OCI-LY3 (cell line): ENCODE results near the gene AKAP9.

Experiments used
- H2AFZ ChIP-seq: fragments of 200-600, 300-600 bp; shearing (Covaris generic); 2 replicates; pipeline ENCODE4 v1.6.0; 2014; ENCODE audit warnings: antibody characterized with exemption, low read depth, low read length
- H3K27ac ChIP-seq: fragments of 200-600, 300-600 bp; sonication (generic); 2 replicates; pipeline ENCODE4 v1.5.1; 2014; ENCODE audit warnings: mild to moderate bottlenecking, low read length, moderate library complexity, mixed read lengths
- H3K27me3 ChIP-seq: fragments of 200-600, 300-600 bp; sonication (generic); 2 replicates; pipeline ENCODE4 v1.6.1; 2014; ENCODE audit warnings: low read depth, low read length, mixed read lengths
- H3K36me3 ChIP-seq: fragments of 200-600, 300-600 bp; sonication (generic); replicated peaks from 2 replicates; pipeline ENCODE3; 2014; ENCODE audit warnings: low read depth, low read length, mixed read lengths
- H3K4me1 ChIP-seq: fragments of 300-600, 200-600 bp; sonication (generic); 2 replicates; pipeline ENCODE4 v1.6.1; 2014; ENCODE audit warnings: low read length, mixed read lengths
- H3K4me2 ChIP-seq: fragments of 200-600, 300-600 bp; sonication (generic); 2 replicates; pipeline ENCODE4 v1.6.1; 2014; ENCODE audit warnings: low read length, mixed read lengths
- H3K4me3 ChIP-seq: fragments of 300-600, 200-600 bp; sonication (generic); 2 replicates; pipeline ENCODE4 v1.5.1; 2014; ENCODE audit warnings: antibody characterized with exemption, mild to moderate bottlenecking, low read length, moderate library complexity
- H3K79me2 ChIP-seq: fragments of 300-600, 200-600 bp; shearing (Covaris generic); 2 replicates; pipeline ENCODE4 v1.6.1; 2014; ENCODE audit warnings: mild to moderate bottlenecking, low read length, mixed read lengths
- H3K9ac ChIP-seq: fragments of 300-600, 200-600 bp; shearing (Covaris generic); 2 replicates; pipeline ENCODE4 v1.6.0; 2014; ENCODE audit warnings: mild to moderate bottlenecking, low read length, moderate library complexity
- H3K9me3 ChIP-seq: fragments of 200-600, 300-600 bp; shearing (Covaris generic); 2 replicates; pipeline ENCODE4 v1.6.1; 2014; ENCODE audit warnings: low read length, mixed read lengths; ENCODE audit not compliant: insufficient read depth
- H4K20me1 ChIP-seq: fragments of 200-600, 300-600 bp; sonication (generic); 2 replicates; pipeline ENCODE4 v1.6.1; 2016; ENCODE audit warnings: low read length, mixed read lengths; ENCODE audit not compliant: insufficient read depth
- EZH2phosphoT487 ChIP-seq: fragments of 200-600 bp; shearing (Covaris generic); IDR thresholded peaks from 2 replicates; pipeline ENCODE4 v1.6.1; 2018; ENCODE audit warnings: antibody characterized with exemption, mixed run types, low read depth
- TF ChIP-seq, protein P1 (sequence below): fragments of 200-600, 300-600 bp; sonication (generic); IDR thresholded peaks from 2 replicates; pipeline ENCODE4 v1.5.1; 2014; ENCODE audit warnings: antibody characterized with exemption, low read length, low read depth

The AKAP9 gene

DNA sequence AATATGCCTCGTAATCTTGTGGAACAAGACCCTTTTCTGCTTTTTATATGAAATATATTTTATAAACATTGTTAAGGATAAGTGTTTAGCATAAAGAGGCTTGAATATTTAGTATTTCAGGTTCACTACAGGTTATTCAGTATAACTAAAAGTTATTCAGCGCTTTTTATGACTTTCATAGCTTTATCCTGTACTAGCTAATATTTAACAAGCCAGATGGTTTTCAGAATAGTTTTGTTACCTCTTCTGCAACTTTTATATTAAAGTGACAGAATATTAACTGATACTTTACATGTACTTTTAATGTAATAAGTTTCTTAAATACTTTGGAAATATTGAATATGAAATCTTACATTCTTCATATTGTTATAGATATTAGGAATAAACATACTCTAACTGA is 118.2 kb downstream of the AKAP9 start:
- no peak overlapping the region for H3K4me2 ChIP-seq
- no peaks in the 10 kb centered on the region for H3K4me1 ChIP-seq
- H4K20me1 ChIP-seq, result no peaks in the 10 kb centered on the region
- TF ChIP-seq, protein P1, sequence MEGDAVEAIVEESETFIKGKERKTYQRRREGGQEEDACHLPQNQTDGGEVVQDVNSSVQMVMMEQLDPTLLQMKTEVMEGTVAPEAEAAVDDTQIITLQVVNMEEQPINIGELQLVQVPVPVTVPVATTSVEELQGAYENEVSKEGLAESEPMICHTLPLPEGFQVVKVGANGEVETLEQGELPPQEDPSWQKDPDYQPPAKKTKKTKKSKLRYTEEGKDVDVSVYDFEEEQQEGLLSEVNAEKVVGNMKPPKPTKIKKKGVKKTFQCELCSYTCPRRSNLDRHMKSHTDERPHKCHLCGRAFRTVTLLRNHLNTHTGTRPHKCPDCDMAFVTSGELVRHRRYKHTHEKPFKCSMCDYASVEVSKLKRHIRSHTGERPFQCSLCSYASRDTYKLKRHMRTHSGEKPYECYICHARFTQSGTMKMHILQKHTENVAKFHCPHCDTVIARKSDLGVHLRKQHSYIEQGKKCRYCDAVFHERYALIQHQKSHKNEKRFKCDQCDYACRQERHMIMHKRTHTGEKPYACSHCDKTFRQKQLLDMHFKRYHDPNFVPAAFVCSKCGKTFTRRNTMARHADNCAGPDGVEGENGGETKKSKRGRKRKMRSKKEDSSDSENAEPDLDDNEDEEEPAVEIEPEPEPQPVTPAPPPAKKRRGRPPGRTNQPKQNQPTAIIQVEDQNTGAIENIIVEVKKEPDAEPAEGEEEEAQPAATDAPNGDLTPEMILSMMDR, result no peak
- TF ChIP-seq EZH2phosphoT487, result no peak
- no peak overlapping the region for H3K9ac ChIP-seq
- H3K36me3 ChIP-seq, result no peaks in the 10 kb centered on the region
- no peaks in the 10 kb centered on the region for H3K9me3 ChIP-seq
- H3K27me3 ChIP-seq, result no peaks in the 10 kb centered on the region
- no peak overlapping the region for H2AFZ ChIP-seq
- H3K27ac ChIP-seq, result no peak overlapping the region
- H3K4me3 ChIP-seq, result no peak overlapping the region
- H3K79me2 ChIP-seq, result no peaks in the 10 kb centered on the region

DNA sequence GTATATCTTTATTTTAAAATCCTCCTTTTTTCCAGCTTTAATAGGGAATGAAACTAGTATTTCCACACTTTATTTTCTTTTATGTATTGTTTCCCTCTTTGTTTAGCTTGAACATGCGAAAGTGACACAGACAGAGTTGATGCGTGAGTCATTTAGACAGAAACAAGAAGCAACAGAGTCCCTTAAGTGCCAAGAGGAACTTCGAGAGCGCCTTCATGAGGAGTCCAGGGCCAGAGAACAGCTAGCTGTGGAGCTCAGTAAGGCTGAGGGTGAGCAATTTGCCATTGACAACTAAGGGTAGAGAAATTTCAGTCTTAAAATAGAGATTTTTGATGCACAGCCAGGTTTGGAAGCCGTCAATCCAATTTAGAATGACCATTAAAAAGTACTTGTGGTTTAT is 120.5 kb downstream of the AKAP9 start:
- Histone ChIP-seq H3K4me1 (no peaks in the 10 kb centered on the region), H3K9ac (no peak overlapping the region), H3K27ac (no peak overlapping the region), H3K4me3 (no peak overlapping the region), H3K79me2 (no peaks in the 10 kb centered on the region), H4K20me1 (no peaks in the 10 kb centered on the region), H2AFZ (no peak overlapping the region), H3K9me3 (no peaks in the 10 kb centered on the region), H3K4me2 (no peak overlapping the region), H3K36me3 (no peaks in the 10 kb centered on the region), H3K27me3 (no peaks in the 10 kb centered on the region)
- TF ChIP-seq EZH2phosphoT487, result no peak
- TF ChIP-seq, protein P1, result no peak

DNA sequence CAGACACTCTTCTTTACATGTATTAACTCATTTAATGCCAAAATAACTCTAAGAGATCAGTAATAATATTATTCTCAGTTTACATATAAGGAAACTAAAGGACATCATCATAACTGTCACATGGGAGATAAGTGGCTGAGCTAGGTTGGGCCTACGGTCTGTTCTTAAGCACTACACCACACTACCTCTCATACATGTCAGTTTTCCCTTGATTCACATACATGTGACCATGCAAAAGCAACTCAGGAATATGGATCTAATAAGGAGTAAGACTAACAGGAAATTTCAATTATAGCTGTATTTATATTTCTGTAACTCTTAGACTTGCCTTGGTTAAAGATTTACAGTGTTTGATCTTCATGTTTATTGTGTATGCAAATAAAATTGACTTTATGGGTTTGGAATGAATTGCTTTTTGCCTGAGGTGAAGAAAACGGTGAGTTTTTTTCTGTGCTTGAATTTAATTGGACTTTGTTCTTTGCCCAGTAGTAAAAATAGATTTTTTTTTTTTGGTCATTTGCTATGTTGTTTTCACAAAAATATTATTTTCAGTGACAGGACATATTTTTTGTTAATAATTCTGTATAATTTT is 123.9 kb downstream of the AKAP9 start:
- Histone ChIP-seq H3K4me1 (no peaks in the 10 kb centered on the region), H3K27me3 (no peaks in the 10 kb centered on the region), H3K9ac (no peak overlapping the region), H4K20me1 (no peaks in the 10 kb centered on the region), H3K79me2 (no peaks in the 10 kb centered on the region), H3K4me3 (no peak overlapping the region), H2AFZ (no peak overlapping the region), H3K4me2 (no peak overlapping the region), H3K9me3 (no peaks in the 10 kb centered on the region), H3K36me3 (no peaks in the 10 kb centered on the region), H3K27ac (no peak overlapping the region)
- no peak for TF ChIP-seq EZH2phosphoT487

DNA sequence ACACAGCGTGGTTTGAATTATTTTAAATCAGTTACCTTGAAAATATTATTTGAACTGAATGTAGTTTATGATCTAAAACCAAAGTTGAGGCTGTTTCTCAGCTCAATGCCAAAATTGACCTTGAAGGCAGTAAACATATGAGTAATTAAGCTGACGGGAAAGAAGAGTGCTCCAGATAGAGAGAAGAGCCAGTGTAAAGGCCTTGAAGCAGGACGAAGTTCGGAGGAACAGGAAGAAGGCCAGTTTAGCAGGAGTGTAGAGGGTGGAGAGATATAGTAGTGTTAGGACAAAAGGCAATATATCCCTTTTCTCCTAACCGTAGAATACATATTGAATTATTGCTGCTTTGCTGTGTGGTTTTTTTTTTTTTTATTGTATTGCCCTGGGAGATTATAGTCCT is 130.4 kb downstream of the AKAP9 start:
- Histone ChIP-seq H3K9ac (no peak overlapping the region), H3K4me1 (peaks cover 6% of the 10 kb centered on the region; the same call in 1 of the 2 replicates), H2AFZ (no peak overlapping the region), H3K4me3 (no peak overlapping the region), H4K20me1 (no peaks in the 10 kb centered on the region), H3K79me2 (no peaks in the 10 kb centered on the region), H3K27me3 (no peaks in the 10 kb centered on the region), H3K36me3 (no peaks in the 10 kb centered on the region), H3K9me3 (no peaks in the 10 kb centered on the region), H3K4me2 (no peak overlapping the region), H3K27ac (no peak overlapping the region)
- no peak for TF ChIP-seq EZH2phosphoT487
- TF ChIP-seq, protein P1, result no peak
